ENCODE measurements around the gene RPS6KA5.

DNA sequence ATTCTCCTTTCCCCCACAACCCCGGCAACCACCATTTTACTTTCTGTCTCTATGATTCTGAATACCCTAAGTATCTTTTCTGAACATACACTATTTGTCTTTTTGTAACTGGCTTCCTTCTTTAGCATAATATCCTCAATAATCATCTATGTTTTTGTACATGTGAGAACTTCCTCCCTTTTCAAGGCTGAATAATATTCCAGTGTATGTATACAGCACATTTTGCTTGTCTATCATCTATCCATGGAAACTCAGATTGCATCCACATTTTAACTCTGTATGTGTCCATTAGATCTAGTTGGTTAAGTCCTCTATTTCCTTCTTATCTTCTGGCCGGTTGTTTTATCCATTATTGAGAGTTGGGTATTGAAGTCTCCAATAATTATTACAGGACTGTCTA is 180.2 kb downstream of the RPS6KA5 start:
- TF ChIP-seq, protein P1, sequence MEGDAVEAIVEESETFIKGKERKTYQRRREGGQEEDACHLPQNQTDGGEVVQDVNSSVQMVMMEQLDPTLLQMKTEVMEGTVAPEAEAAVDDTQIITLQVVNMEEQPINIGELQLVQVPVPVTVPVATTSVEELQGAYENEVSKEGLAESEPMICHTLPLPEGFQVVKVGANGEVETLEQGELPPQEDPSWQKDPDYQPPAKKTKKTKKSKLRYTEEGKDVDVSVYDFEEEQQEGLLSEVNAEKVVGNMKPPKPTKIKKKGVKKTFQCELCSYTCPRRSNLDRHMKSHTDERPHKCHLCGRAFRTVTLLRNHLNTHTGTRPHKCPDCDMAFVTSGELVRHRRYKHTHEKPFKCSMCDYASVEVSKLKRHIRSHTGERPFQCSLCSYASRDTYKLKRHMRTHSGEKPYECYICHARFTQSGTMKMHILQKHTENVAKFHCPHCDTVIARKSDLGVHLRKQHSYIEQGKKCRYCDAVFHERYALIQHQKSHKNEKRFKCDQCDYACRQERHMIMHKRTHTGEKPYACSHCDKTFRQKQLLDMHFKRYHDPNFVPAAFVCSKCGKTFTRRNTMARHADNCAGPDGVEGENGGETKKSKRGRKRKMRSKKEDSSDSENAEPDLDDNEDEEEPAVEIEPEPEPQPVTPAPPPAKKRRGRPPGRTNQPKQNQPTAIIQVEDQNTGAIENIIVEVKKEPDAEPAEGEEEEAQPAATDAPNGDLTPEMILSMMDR (IDR thresholded peaks at IDR 0.05 in 8 of 11, conservative IDR thresholded peaks at IDR 0.05 in 3 of 11) = no peak
- no peak for TF ChIP-seq POLR2AphosphoS5 (IDR thresholded peaks at IDR 0.05)
